Measurements from ENCODE around the gene ABCA9. TPM values are rescaled to one million over a fixed set of nuclear protein-coding genes. Genes with fewer than 3 reads are reported as not detected.

The ABCA9 gene
- total RNA-seq, 1 experiment from 2014 or later: not detected

GRCh38 chr17:69057280-69057679 lies 3.4 kb downstream of the ABCA9 start:
- 0 out of 4 replicates have a peak, but pooled peaks cover 2 to 4% of the 10 kb centered on the region in 2 experiments for H3K4me1 Mint-ChIP-seq
- H3K56ac ChIP-seq (ENCODE audit: insufficient read length, low read depth, low read length): no peak overlapping the region
- no peaks in the 10 kb centered on the region for H3K9me3 Mint-ChIP-seq
- H3T11ph ChIP-seq (ENCODE audit: low read length): no peak overlapping the region
- no peaks in the 10 kb centered on the region for H3K9me3 ChIP-seq (ENCODE audit: control insufficient read depth, low read depth, low read length)
- no peak overlapping the region for H2BK15ac ChIP-seq (ENCODE audit: low read depth, low read length)
- H3K27ac ChIP-seq (ENCODE audit: insufficient read length, low read depth, low read length): no peak overlapping the region
- H3K4me2 ChIP-seq (ENCODE audit: insufficient read depth, insufficient read length, low read length): no peak overlapping the region
- WGBS (ENCODE audit: extremely low coverage, insufficient read length, low lambda C conversion rate): no CpG with 5 or more reads among the region's 1 CpG
- H4K5ac ChIP-seq (ENCODE audit: insufficient read length, low read depth, low read length): no peak overlapping the region
- H3K4me3 Mint-ChIP-seq: no peak overlapping the region
- H3K4me1 ChIP-seq (ENCODE audit: insufficient read depth, low read length): no peaks in the 10 kb centered on the region
- no peaks in the 10 kb centered on the region for H3K36me3 Mint-ChIP-seq (ENCODE audit: insufficient read depth in 1 of 3, low read depth in 3 of 3)
- no peak for DNase-seq
- no peak overlapping the region for H2BK20ac ChIP-seq (ENCODE audit: low read depth, low read length, poor library complexity, severe bottlenecking)
- TF ChIP-seq, protein P1, sequence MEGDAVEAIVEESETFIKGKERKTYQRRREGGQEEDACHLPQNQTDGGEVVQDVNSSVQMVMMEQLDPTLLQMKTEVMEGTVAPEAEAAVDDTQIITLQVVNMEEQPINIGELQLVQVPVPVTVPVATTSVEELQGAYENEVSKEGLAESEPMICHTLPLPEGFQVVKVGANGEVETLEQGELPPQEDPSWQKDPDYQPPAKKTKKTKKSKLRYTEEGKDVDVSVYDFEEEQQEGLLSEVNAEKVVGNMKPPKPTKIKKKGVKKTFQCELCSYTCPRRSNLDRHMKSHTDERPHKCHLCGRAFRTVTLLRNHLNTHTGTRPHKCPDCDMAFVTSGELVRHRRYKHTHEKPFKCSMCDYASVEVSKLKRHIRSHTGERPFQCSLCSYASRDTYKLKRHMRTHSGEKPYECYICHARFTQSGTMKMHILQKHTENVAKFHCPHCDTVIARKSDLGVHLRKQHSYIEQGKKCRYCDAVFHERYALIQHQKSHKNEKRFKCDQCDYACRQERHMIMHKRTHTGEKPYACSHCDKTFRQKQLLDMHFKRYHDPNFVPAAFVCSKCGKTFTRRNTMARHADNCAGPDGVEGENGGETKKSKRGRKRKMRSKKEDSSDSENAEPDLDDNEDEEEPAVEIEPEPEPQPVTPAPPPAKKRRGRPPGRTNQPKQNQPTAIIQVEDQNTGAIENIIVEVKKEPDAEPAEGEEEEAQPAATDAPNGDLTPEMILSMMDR (conservative IDR thresholded peaks at IDR 0.05): no peak
- H3K27ac Mint-ChIP-seq: no peak overlapping the region
- no peaks in the 10 kb centered on the region for H4K20me1 ChIP-seq (ENCODE audit: control insufficient read depth, insufficient read depth, insufficient read length)
- H2AK5ac ChIP-seq (ENCODE audit: insufficient read length, low read length): no peak overlapping the region
- no peak overlapping the region for H2AFZ ChIP-seq (ENCODE audit: low read length)
- no peaks in the 10 kb centered on the region for H3K79me1 ChIP-seq (ENCODE audit: insufficient read depth, low read depth, low read length, poor library complexity, severe bottlenecking)
- H2BK120ac ChIP-seq (ENCODE audit: low read depth, low read length, poor library complexity, severe bottlenecking): no peak overlapping the region
- H3K23me2 ChIP-seq (ENCODE audit: insufficient read length, low read depth, low read length, poor library complexity, severe bottlenecking): no peaks in the 10 kb centered on the region
- H3K14ac ChIP-seq (ENCODE audit: insufficient read depth, low read length): no peak overlapping the region
- no peak overlapping the region for H2BK12ac ChIP-seq (ENCODE audit: insufficient read length, low read depth, low read length)
- H3K27me3 ChIP-seq (ENCODE audit: insufficient read depth, low read length): no peaks in the 10 kb centered on the region
- no peak overlapping the region for H4K8ac ChIP-seq (replicated peaks; ENCODE audit: insufficient read length, low read depth, low read length)
- H2BK5ac ChIP-seq (ENCODE audit: insufficient read length, low read length): no peak overlapping the region
- H3K79me2 ChIP-seq (ENCODE audit: insufficient read depth, low read length): no peaks in the 10 kb centered on the region
- no peaks in the 10 kb centered on the region for H3K27me3 Mint-ChIP-seq (ENCODE audit: low read depth)
- H3K18ac ChIP-seq (ENCODE audit: insufficient read length, low read depth, low read length): no peak overlapping the region
- H4K91ac ChIP-seq (ENCODE audit: insufficient read length, low read depth, low read length): no peak overlapping the region
- H3K4ac ChIP-seq (ENCODE audit: low read depth, low read length): no peak overlapping the region
- no peak overlapping the region for H3K23ac ChIP-seq (ENCODE audit: insufficient read length, low read depth, low read length)
- H3K9ac ChIP-seq (ENCODE audit: extremely low read depth, insufficient read length, low read length): no peak overlapping the region

Data from H9 (cell line).